HUES64 (cell line): ENCODE measurements around the gene C16orf78.

Source experiments
- H3K27ac ChIP-seq: 2 replicates; pipeline ENCODE4 v1.7.0; 2013; ENCODE audit warnings: low read depth, low read length, inconsistent platforms
- H3K27me3 ChIP-seq: 2 replicates; pipeline ENCODE4 v1.6.1; 2013; ENCODE audit warnings: mild to moderate bottlenecking, low read length; ENCODE audit not compliant: insufficient read depth
- H3K36me3 ChIP-seq: 2 replicates; pipeline ENCODE4 v1.6.1; 2013; ENCODE audit warnings: mild to moderate bottlenecking, low read length; ENCODE audit not compliant: insufficient read depth
- H3K4me1 ChIP-seq: 2 replicates; pipeline ENCODE4 v1.6.1; 2013; ENCODE audit warnings: mild to moderate bottlenecking, low read length, moderate library complexity; ENCODE audit not compliant: insufficient read depth
- H3K4me3 ChIP-seq: 2 replicates; pipeline ENCODE4 v1.5.1; 2013; ENCODE audit warnings: mild to moderate bottlenecking, low read length, moderate library complexity
- H3K9ac ChIP-seq: 2 replicates; pipeline ENCODE4 v1.6.1; 2013; ENCODE audit warnings: mild to moderate bottlenecking, low read depth, low read length
- H3K9me3 ChIP-seq: 2 replicates; pipeline ENCODE4 v1.6.1; 2013; ENCODE audit warnings: low read depth, low read length; ENCODE audit not compliant: insufficient read depth
- WGBS: fragments of 150-250, 120-280 bp; methylation state at CpG from one replicate; pipeline ENCODE4 v1.1.7; 2013; ENCODE audit warnings: missing lambda C conversion rate; 5-methylcytosine and 5-hydroxymethylcytosine counted together

C16orf78 gene

DNA sequence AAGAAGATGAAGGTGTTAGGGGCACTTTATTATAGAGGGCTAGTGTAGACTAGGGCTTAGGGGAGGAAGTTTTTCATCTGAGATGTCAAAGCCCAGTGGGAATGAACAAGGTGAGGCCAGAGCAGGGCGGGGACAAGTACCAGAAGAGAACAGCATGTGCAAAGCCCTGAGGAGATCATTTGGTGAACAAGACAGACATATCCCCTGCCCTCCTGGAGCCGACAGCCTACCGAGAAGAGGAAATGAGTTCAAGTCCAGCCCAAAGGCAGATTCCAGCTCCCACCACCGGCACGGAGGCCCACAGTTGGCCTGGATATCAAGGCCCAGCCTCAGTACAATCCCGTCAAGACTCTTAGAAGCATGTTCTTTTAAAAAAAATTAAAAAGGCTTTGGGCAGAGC, 61.1 kb downstream of the C16orf78 start:
- H3K9ac ChIP-seq = no peak overlapping the region
- no peaks in the 10 kb centered on the region for H3K36me3 ChIP-seq
- H3K4me3 ChIP-seq = no peak overlapping the region
- H3K27me3 ChIP-seq = no peaks in the 10 kb centered on the region
- WGBS = 92% methylated on average over 6 of the region's 6 CpGs
- no peaks in the 10 kb centered on the region for H3K9me3 ChIP-seq
- H3K4me1 ChIP-seq = no peaks in the 10 kb centered on the region
- H3K27ac ChIP-seq = no peak overlapping the region

DNA sequence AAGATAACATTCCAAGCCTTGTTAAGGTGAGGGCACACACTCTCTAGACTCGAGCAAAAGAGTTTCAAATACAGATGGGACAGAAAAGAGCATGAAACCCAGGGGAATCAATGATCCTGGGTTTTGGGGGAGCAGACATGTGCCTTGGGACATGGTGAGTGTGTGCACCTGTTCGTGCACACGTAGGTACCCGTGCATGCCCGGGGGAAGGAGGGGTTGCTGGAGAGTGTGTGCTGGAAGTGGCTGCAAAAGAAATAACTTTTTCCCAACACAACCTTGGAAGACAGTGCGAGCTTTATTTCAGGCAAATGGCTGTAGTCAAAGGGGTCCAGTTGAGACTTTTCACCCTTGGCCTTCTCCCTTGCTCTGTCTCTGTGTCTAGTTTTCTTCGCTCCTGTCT, 62.6 kb downstream of the C16orf78 start:
- Histone ChIP-seq H3K27ac (no peak overlapping the region), H3K4me1 (peaks cover 8% of the 10 kb centered on the region), H3K36me3 (no peaks in the 10 kb centered on the region), H3K9me3 (no peaks in the 10 kb centered on the region), H3K4me3 (no peak overlapping the region), H3K27me3 (no peaks in the 10 kb centered on the region), H3K9ac (no peak overlapping the region)
- WGBS = 93% methylated on average over 7 of the region's 7 CpGs

DNA sequence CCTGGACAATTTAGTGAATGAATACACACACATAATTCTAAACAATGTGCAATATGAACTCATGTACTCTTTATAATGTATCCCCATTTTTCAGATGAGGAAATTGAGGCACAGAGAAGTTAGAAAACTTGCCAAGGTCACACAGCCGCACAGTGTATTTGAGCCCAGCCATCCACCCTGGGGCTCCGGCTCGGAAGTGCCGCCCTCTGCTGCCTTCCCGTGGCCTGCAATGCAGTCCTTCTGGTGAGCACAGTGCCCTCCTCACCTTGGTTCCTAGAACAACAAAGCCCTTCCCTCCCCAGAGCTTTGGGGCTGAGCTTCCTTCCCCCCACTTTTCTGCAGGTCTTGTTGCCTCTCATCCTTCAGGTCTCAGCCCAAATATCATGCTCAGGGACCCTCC, 63.7 kb downstream of the C16orf78 start:
- no peak overlapping the region for H3K4me3 ChIP-seq
- no peak overlapping the region for H3K9ac ChIP-seq
- no peaks in the 10 kb centered on the region for H3K27me3 ChIP-seq
- peaks cover 18% of the 10 kb centered on the region for H3K4me1 ChIP-seq
- H3K27ac ChIP-seq = no peak overlapping the region
- no peaks in the 10 kb centered on the region for H3K9me3 ChIP-seq
- no peaks in the 10 kb centered on the region for H3K36me3 ChIP-seq
- 75% methylated on average over 5 of the region's 5 CpGs for WGBS

DNA sequence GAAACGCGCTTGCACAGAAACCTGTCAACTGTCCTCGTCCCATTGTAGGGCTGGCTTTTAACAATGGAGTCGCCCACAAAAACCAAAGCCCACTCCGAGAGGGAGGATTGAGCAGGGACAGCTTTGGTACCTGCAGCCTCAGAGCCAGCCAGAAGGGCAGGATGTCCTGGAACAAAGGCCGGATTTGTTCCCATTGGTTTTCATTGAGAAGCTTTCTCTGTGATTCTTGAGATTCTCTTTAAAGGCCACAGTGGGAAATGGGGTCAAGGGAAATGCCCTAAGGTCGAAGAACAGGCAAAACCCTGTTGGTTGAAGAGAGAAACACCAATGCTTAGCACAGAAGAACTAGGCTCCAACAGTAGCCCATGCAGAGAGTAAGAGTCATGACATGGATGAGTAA, 65.4 kb downstream of the C16orf78 start:
- Histone ChIP-seq H3K27ac (no peak overlapping the region), H3K4me1 (peaks cover 28% of the 10 kb centered on the region), H3K27me3 (no peaks in the 10 kb centered on the region), H3K9ac (no peak overlapping the region), H3K4me3 (no peak overlapping the region), H3K9me3 (no peaks in the 10 kb centered on the region), H3K36me3 (no peaks in the 10 kb centered on the region)
- 84% methylated on average over 7 of the region's 7 CpGs for WGBS

DNA sequence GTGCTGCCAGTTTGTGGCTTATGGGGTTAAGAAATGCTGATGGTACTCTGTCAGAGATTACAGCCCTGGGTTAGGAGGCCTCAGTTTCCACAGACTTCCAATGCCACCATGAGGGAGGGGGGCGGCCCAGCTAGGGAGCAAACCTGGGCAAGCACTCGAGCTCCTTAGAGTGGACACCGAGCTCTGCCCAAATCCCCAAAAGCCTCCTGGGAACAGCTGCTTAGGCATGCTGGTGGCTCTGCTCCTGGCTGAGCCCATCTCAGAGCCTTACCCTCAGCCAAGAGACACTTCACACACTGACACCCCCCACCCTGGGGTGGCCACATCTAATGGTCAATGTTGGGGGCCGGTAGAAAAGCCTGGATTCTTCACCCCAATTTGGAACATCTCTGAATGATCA, 66.1 kb downstream of the C16orf78 start:
- H3K4me1 ChIP-seq = peaks cover 28% of the 10 kb centered on the region
- H3K27me3 ChIP-seq = no peaks in the 10 kb centered on the region
- WGBS = 97% methylated on average over 4 of the region's 4 CpGs
- no peaks in the 10 kb centered on the region for H3K9me3 ChIP-seq
- no peak overlapping the region for H3K27ac ChIP-seq
- H3K9ac ChIP-seq = no peak overlapping the region
- no peaks in the 10 kb centered on the region for H3K36me3 ChIP-seq
- H3K4me3 ChIP-seq = no peak overlapping the region

DNA sequence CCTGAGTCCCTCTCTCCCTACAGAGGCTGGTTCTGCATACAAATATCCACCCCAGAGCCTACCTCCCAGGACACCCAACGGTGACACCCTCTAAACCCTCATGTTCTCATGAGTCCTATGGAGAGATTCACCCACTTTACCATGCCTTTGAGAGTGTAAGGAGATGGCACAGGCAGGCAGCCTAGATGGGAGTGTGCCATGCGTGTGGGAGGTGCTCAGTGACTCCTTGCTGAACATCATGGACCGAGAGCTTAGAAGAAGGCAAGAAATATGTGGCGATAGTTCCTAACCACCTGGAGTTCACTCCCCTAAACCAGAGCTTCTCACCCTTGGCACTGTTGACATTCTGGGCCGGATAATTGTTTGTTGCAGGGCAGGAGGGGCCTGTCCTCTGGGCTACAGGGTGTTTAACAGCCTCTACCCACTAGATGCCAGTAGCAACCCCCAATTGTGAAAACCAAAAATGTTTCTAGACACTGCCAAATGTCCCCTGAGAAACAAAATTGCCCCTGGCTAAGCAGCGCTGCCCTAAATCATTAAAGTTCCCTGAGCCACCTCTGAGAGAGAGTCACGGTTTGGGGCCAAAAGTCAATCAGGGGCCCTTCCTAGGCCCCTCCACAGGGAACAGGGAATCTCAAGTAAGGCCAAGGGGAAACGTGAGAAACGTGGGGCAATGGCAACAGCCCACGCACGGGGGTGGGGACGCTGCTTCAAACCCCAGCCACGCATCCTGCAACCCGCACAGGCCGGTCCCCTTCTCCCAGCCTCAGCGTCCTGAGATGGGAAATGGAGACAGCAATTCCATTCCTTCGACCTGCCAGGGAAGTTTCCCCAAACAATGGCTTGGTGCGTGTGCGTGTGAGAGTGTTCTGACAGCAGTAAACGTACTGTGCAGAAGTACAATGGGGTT, 66.8 kb downstream of the C16orf78 start:
- Histone ChIP-seq H3K9me3 (no peaks in the 10 kb centered on the region), H3K36me3 (no peaks in the 10 kb centered on the region), H3K4me1 (peaks cover 29% of the 10 kb centered on the region), H3K27me3 (no peaks in the 10 kb centered on the region), H3K27ac (no peak overlapping the region), H3K4me3 (no peak overlapping the region), H3K9ac (no peak overlapping the region)
- WGBS = 79% methylated on average over 20 of the region's 20 CpGs

DNA sequence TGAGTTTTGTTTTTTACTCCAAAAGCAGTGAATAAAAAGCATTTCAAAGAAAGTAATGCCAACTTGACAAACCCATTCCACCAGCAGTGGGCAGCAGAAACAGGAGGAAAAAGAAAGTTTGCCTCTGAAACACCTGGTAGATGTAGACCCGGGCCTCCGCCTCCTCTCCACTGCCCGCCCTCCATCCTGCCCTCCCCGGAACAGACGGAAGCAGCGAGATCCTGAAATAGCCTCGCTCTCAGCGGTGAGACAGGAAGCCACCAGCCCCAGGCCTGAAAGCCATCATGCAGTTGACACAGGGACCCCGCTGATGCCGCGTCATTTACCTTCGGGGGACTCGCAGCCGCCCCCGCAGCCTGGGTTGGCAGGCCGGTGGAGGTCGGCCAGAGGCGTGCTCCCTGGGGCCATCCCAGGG, 67.8 kb downstream of the C16orf78 start:
- H3K4me3 ChIP-seq = no peak overlapping the region
- no peaks in the 10 kb centered on the region for H3K27me3 ChIP-seq
- H3K4me1 ChIP-seq = peaks cover 30% of the 10 kb centered on the region
- H3K9me3 ChIP-seq = no peaks in the 10 kb centered on the region
- H3K27ac ChIP-seq = no peak overlapping the region
- 18% methylated on average over 18 of the region's 18 CpGs for WGBS
- no peak overlapping the region for H3K9ac ChIP-seq
- no peaks in the 10 kb centered on the region for H3K36me3 ChIP-seq

DNA sequence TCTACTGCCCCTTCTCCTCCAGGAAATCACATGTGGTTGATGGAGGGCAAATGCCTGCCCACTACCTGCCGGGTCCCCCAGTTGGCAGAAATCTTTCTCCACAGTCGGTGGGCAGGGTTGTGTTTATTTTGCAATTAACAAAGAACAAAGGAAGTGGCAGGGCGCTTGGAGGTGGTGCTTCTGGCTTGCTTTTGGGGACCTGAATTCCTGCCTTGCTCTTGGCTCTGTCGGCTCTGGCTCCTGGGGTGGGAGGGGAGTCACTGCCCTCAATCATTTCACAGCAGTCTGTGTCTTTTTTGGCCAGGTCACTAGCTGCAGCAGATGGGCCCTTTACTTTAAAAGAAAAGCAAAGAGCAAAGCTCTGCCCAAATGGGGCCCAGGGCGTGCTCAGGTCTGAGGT, 69.2 kb downstream of the C16orf78 start:
- Histone ChIP-seq H3K9ac (peak overlapping the region; percentile 9; the same call in 1 of the 2 replicates), H3K27me3 (no peaks in the 10 kb centered on the region), H3K4me1 (peaks cover 30% of the 10 kb centered on the region), H3K9me3 (no peaks in the 10 kb centered on the region), H3K27ac (no peak overlapping the region), H3K36me3 (no peaks in the 10 kb centered on the region), H3K4me3 (no peak overlapping the region)
- WGBS = 52% methylated on average over 5 of the region's 5 CpGs

DNA sequence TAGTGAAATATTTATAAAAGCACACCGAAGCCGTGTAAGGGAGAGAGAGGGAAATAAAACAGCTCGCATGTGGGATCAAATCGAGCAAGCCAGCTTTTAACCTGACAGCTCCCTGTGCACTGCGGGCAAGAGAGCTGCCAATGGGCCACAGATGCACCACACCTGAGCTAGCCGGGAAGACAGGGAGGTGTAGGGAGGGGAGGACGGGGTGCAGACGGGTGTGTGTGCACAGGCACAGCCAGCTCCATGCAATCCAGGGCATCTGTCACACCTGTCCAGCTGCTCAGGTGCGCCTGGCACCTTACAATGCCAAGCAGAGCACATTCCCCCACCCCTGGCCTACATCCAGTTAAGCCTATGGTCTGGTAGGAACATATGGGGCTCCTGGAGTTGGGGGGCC, 70.0 kb downstream of the C16orf78 start:
- Histone ChIP-seq H3K27me3 (no peaks in the 10 kb centered on the region), H3K4me1 (peaks cover 30% of the 10 kb centered on the region), H3K9me3 (no peaks in the 10 kb centered on the region), H3K27ac (no peak overlapping the region), H3K9ac (no peak overlapping the region), H3K36me3 (no peaks in the 10 kb centered on the region), H3K4me3 (no peak overlapping the region)
- 91% methylated on average over 9 of the region's 9 CpGs for WGBS

DNA sequence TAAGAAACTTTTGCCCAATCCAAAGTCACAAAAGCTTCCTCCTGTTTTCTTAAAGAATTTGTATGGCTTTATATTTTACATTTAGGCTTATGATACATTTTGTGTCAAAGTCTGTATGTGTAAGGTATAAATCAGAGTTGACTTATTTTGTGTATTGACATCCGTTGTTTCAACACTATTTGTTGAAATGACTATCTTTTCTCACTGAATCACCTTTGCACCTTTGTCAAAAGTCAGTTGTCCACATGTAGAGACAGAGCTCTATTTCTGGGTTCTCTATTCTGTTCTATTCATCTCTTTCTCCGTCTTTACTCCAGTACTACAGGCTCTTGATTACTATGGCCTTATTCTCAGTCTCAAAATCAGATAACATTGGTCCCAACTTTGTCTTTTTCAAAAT, 73.2 kb downstream of the C16orf78 start:
- Histone ChIP-seq H3K27me3 (no peaks in the 10 kb centered on the region), H3K36me3 (no peaks in the 10 kb centered on the region), H3K4me1 (peaks cover 18% of the 10 kb centered on the region), H3K27ac (no peak overlapping the region), H3K9me3 (no peaks in the 10 kb centered on the region), H3K9ac (no peak overlapping the region), H3K4me3 (no peak overlapping the region)
- 96% methylated on average over 2 of the region's 2 CpGs for WGBS
